GM18951 (cell line): ENCODE data around the gene HMG20A.

Experiments
- POLR2A ChIP-seq: IDR thresholded peaks from 4 replicates; pipeline ENCODE4 v1.6.1; 2011; ENCODE audit warnings: mild to moderate bottlenecking; ENCODE audit not compliant: insufficient read length, insufficient read depth; ENCODE audit errors: extremely low read depth
- in situ Hi-C: fragments of 300-500 bp; cut with MboI; formaldehyde crosslinking; loops from one replicate; pipeline ENCODE4 v1.12.0; 2022; ENCODE audit warnings: low sequenced_read_pairs, mixed read lengths, inconsistent platforms; ENCODE audit not compliant: unreplicated experiment

HMG20A gene

DNA sequence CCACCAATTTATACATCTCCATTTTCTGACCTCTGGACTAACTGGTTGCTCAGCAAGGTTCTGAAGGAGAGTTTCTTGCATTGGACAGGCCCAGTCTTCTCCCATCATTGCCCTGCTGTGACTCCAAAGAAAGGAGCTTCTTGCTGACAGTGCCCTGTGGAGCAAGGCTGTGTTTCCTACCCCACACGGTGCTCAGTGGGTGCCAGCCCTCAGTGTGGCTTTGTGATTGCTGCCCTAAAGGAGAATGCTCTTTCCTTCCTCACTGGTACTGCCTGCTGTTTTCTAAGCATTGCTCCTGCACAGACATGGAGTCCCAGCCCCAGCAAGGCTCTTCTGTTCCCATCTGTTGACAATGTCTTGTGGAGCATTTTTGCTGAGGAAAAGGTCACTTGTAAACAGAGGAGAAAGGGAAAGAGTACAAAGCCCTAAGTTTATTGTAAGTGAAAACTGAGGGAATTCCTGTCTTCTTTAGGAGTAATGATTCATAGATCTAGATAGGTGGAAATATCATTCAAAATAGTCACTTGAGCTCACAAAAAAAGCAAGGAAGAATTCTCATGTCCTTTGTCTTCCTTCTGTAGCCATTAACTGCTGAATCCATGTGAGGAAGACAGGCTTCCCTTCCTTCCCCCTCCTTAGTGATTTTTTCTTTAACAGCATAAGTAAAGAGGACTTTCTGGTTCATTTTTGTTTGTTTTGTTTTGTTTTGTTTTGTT, 62.9 kb downstream of the HMG20A start:
- no peak for TF ChIP-seq POLR2A
- in situ Hi-C loops, result no loop called here

DNA sequence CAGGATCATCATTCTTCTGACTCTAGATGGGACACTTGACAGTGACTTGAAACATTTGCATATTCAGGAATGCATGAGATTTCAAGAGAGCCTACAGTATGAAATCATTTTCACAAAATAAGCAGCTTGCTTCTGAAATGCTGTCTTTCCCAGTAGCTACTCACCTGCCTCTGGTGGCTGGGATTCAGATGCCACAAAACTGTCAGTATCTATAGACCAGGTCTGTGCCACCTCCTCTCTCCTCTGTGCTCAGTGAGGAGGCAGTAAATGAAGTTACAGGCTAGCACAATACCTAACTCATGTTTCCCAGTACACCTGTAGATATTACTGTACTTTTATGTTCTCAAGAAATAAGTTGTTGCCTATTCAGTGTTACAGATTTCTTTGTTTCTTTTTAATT, 64.3 kb downstream of the HMG20A start:
- in situ Hi-C loops, result no loop called here
- TF ChIP-seq POLR2A, result no peak

DNA sequence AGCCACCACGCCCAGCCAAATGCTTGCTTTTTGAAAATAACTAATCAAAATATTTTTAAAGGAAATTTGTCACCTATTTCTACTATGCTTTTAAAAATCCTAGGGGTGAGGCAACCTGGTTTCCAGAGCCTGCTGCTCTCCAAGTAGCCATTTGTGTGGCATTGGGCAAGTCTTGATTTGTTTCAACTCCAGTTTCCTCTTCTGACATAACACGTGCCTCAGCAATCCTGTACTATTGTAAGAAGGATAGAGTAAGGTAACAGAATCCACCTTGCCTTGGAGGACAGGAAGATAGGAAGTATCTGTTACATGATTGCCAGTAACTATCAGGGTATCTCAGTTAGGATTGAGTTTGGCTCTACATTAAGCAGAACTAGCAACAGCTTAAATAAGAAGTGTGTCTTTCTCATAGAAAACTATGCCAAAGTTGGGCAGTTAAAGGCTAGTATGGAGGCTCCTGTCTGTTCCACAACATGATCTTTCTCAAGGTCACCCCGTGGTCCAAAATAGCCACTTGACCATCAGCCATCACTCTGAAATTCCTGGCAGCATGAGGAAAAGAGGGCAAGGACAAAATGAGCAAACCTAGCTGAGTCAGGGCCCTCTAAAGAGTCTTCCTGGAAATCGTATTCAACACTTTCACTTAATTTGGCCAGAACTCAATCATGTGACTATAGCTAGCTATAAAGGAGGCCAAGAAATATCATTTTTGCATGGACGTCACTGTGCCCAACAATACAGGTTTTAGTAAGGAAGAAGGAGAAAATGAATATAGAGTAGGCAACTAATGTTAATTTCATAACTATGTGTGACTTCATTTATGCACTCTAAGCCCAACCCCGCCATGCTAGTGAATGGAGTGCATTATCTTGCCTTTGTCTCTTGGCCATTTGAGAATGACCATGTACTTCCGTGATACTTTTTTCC, 66.1 kb downstream of the HMG20A start:
- in situ Hi-C loops, result no loop called here
- TF ChIP-seq POLR2A, result no peak

DNA sequence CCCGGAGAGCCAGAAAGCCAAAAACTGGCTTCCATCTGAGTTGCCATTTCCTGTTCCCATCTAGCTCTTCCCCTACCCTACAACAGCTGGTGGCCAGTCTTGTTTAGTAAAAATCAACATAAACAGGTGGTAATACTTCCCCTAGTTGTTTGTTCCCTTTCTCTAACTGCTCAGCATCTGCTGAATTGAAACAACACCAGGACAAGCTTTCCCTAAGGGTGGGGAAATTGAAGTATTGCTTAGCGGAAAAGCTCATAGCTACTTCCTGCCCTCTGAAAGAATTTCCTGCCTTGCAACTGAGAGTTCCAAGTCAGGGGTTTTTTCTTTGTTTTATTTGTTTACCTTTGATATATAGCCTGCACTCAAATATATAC, 66.8 kb downstream of the HMG20A start:
- in situ Hi-C loops, result no loop called here

DNA sequence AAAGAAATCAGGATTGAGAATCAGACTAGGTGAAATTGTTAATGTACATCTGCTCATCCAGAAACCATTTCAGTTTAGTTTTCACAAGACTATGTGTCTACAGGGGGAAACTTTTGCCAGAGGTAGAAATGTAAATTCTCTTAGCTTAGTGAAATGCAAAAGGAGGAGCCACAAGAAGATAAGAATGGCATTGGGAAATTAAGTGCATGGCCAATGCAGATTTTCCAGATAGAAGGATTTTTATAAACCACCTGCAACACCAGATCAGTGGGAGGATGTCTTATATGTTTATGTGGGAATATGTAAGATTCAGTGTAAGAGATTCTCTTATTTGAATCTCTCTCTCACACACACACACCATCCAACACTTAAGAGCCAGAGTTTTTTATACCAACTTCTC, 67.2 kb downstream of the HMG20A start:
- no peak for TF ChIP-seq POLR2A
- in situ Hi-C loops, result no loop called here

More for the DNA sequence above, 66.8 kb downstream of the HMG20A start:
- no peak for TF ChIP-seq POLR2A

DNA sequence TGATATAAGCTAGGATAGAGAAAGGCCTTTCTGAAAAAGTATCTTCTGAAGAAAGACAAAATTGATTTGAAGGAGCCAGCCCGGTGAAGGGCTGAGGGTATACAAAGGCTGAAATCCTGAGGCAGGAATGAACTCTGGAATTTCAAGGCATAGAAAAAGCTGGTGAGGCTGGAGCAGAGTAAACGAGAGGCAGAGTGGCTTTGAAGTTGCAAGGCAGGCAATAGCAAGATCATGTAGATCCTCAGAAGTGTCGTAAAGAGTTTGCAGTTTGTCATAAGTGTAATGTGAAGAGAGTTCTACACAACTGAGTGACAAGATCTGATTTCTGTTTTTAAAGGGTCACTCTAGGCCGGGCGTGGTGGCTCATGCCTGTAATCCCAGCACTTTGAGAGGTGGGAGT, 69.0 kb downstream of the HMG20A start:
- no peak for TF ChIP-seq POLR2A
- in situ Hi-C loops, result no loop called here

DNA sequence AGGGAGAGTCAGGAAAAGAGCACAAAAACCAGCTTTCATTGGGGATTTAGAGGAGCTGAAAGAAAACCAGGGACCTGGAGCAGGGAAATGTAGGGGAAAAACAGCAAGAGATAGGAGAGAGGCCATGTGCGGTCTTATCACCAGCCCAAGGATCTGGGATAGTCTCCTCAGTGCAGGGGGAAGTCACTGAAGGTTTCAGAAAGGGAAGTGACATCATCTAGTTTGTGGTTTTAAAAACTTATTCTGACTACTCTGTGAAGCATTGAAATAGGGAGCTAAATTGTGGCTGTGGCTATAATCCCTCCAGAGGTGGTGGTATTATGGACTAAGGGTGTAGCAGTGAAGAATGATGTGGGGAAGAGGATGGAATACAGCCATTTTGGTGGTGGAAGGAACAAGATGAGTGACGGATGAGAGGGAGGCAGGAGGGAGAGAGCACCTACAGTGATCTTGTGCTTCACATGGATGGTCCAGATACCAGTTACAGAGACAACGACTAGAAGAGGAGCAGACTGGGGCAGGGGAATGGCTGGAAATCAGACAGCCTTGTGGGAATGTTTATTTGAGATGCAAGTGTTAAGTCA, 72.7 kb downstream of the HMG20A start:
- in situ Hi-C loops, result no loop called here
- TF ChIP-seq POLR2A, result no peak

DNA sequence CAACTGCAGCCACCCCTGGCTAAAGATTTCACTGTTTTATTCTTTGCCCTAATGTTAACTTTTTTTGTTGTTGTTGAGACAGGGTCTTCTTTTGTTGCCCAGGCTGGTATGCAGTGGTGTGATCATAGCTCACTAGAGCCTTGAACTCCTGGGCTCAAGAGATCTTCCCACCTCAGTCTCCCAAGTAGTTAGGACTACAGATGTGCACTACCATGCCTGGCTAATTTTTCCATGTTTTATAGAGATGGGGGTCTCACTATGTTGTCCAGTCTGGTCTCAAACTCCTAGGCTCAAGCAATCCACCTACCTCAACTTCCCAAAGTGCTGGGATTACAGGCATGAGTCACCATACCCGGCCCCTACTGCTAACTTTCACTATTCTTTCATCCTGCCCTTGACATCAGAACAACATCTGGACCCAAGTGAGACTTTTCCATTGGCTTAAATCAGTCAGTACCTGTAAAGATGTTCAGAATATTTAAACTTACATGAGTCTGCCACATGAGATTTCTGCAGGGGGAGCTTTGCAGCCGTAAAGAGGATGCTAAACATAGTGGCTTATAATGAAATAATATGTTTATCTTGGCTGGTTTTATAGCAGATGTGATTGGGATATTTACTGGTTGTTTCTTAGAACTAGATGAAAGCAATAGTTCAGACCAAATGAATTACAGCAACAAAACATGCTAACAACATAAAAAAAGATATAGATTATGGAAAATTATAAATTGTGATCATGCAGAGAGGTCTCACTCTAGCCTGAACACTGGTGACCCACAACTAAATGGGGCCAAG, 73.6 kb downstream of the HMG20A start:
- in situ Hi-C loops, result no loop called here
- no peak for TF ChIP-seq POLR2A

DNA sequence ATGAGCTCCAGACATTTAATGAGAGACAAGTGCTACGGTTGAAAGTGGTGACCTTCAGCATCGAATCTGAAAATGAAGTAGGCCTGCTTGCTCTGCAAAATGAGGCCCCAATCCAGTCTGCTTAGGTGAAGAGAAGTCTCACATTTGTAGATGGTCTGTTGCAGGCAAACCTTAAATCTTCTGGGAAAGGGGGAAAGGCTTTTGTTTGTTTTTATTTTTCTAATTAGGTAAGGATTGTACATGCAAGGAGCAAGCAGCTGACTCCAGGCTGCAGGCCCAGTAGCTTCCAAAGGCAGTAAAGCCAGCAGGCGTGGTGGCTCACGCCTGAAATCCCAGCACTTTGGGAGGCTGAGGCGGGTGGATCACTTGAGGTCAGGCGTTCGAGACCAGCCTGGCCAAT, 74.3 kb downstream of the HMG20A start:
- in situ Hi-C loops, result loop anchor here (5.0 kb wide), 1 partner anchor 308 kb away; no protein-coding TSS in a partner anchor
- no peak for TF ChIP-seq POLR2A

DNA sequence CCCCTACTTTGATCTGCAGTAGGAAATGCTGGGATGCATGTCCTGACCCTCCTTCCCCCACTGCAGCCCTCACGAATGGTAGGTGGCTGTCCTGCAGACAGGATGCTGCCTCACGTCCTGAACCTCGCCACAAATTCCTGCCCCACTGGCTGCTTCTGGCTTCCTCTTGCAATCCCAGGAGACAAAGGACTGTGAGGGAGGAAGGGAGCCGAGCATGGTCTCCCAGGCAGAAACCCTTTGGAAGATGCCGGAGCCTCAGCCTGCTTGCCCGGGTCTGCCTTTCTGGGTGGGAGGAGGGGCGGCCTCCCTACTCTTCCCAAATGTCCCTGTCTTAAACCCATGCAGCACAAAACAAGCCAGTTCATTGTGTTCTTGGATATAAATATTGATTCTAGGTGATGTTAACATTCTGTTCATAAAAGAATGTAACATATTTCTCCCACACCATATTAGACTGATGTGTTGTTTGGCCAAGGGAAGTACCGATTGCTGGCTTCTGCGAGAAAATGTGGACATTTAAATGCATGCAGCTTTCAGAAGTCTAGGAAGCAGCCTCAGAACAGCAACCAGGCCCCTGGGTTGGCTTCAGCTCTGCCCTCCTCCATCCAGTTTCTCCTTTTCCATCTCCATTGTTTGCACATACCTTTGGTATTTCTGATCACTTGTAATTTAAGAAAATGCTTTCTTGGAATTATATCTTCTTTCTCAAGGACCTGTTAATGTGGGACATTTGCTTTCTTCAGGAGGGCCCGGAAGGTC, 75.3 kb downstream of the HMG20A start:
- in situ Hi-C loops, result loop anchor here (5.0 kb wide), 1 partner anchor 309 kb away; no protein-coding TSS in a partner anchor
- TF ChIP-seq POLR2A, result no peak

DNA sequence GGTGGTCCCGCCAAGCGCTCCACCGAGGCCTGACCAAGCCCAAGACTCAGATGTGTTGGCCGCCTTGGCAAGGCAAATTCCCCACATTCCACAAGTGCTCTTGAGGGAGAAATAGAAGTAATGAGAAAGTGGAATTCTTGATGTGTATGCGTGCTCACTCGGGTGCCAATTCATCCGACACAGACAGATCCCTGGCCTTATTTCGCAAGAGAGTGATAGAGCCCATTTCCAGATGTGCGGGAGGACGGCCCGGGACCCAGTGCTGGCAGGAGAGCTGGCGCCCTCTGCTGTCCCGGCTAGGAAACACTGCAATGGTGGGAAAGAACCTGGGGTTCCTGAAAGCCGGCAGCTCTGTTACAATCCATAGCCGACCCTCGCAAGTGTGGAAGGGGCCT, 76.0 kb downstream of the HMG20A start:
- no peak for TF ChIP-seq POLR2A
- in situ Hi-C loops, result loop anchor here (5.0 kb wide), 1 partner anchor 309 kb away; no protein-coding TSS in a partner anchor

DNA sequence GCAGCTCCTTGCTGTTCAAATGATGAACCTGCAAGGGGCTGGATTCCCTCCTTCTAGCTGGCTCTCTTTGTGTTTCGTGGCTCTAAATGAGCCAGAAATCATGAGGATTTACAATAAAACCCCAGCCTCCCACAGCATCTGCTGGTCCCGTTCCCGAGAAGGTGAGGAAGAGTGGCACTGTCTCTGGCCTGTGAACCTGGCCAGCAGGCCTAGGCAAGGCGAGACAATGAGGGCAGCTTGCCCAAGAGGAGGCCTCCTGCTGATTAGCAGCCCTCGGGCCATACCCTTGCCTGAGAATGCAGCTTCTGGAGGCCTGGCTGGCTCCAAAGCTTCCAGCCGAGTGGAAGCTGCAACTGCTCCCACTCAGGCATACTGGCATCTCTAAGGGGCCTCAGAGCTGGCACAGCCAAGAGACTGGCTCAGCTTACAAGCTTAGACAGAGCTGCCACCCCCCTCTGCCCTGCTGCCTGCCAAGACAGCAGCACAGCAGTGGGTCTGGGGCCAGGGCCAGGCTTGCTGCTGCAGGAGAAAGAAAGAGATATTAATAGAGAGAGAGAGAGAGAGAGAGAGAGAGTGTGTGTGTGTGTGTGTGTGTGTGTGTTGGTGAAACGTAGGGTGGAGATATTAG, 76.5 kb downstream of the HMG20A start:
- in situ Hi-C loops, result loop anchor here (5.0 kb wide), 1 partner anchor 310 kb away; no protein-coding TSS in a partner anchor
- no peak for TF ChIP-seq POLR2A

DNA sequence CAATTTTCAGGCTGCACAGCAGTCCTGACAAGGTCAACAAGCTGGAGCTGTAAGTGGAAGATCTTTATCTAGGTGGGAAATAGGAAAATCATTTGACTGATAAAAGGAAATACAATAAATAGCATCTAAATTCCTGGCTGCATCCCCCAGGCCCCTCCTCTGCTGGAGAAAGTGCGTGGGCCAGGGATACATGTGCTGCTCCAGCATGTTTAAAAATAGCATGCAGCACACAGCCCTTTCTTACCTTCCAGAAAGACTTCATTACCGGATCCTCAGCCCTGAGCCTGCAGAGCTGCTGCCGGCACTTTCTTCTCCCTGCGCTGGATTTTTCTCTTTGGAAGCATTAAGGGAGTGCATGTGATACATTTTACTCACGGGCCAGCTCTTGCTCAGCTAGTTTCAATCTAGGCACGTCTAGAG, 77.3 kb downstream of the HMG20A start:
- no peak for TF ChIP-seq POLR2A
- in situ Hi-C loops, result loop anchor here (5.0 kb wide), 1 partner anchor 311 kb away; no protein-coding TSS in a partner anchor
